Brain microvascular endothelial cell (primary cell): Measurements from ENCODE around the gene CHST12.

Source experiments
- DNase-seq: peaks from one replicate; pipeline ENCODE4 v3.0.0-alpha.2; 2020
- H3K27ac ChIP-seq: fragments of 250-450 bp; sonication (Bioruptor Pico); 2 replicates; pipeline ENCODE4 v1.5.1; 2020; ENCODE audit warnings: mild to moderate bottlenecking, moderate library complexity
- H3K27me3 ChIP-seq: fragments of 250-450 bp; sonication (Bioruptor Pico); replicated peaks from 2 replicates; pipeline ENCODE4 v1.5.1; 2020; ENCODE audit warnings: mild to moderate bottlenecking
- H3K36me3 ChIP-seq: fragments of 250-450 bp; sonication (Bioruptor Pico); replicated peaks from 2 replicates; pipeline ENCODE4 v1.5.1; 2020; ENCODE audit warnings: mild to moderate bottlenecking
- H3K4me3 ChIP-seq: 2 replicates; pipeline ENCODE4 v1.5.1; 2011; ENCODE audit warnings: low read depth, mild to moderate bottlenecking, control low read depth, low read length, moderate library complexity
- CTCF ChIP-seq: IDR thresholded peaks from 2 replicates; pipeline ENCODE4 v1.5.1; 2011; ENCODE audit warnings: low read depth, mild to moderate bottlenecking, moderate library complexity, low read length, control low read depth, inconsistent platforms; ENCODE audit errors: missing control alignments
- in situ Hi-C: cut with HindIII; loops from 2 replicates; pipeline ENCODE4 v1.10.0; 2017; ENCODE audit warnings: low sequenced_read_pairs, low pct_ligation_motif_present

The CHST12 gene

GRCh38 chr7:2474224-2474623 lies 70.8 kb downstream of the CHST12 start:
- no peak for TF ChIP-seq CTCF
- no peaks in the 10 kb centered on the region for H3K36me3 ChIP-seq
- in situ Hi-C loops, result no loop called here
- H3K27ac ChIP-seq, result no peak overlapping the region
- no peak overlapping the region for H3K4me3 ChIP-seq
- H3K27me3 ChIP-seq, result peaks cover 5% of the 10 kb centered on the region
- DNase-seq, result no peak

GRCh38 chr7:2474813-2475677 lies 71.6 kb downstream of the CHST12 start:
- DNase-seq, result no peak
- H3K27ac ChIP-seq, result no peak overlapping the region
- no peak overlapping the region for H3K4me3 ChIP-seq
- in situ Hi-C loops, result no loop called here
- H3K36me3 ChIP-seq, result no peaks in the 10 kb centered on the region
- peaks cover 8% of the 10 kb centered on the region for H3K27me3 ChIP-seq
- no peak for TF ChIP-seq CTCF

GRCh38 chr7:2475678-2476015 lies 72.2 kb downstream of the CHST12 start:
- in situ Hi-C loops, result no loop called here
- Histone ChIP-seq H3K27ac (no peak overlapping the region), H3K4me3 (no peak overlapping the region), H3K36me3 (no peaks in the 10 kb centered on the region), H3K27me3 (peaks cover 12% of the 10 kb centered on the region)
- no peak for TF ChIP-seq CTCF
- DNase-seq, result no peak

- Histone ChIP-seq H3K27me3 (peaks cover 12% of the 10 kb centered on the region), H3K4me3 (no peak within 1 kb of the TSS), H3K36me3 (no peaks in the 10 kb centered on the region), H3K27ac (no peak within 1 kb of the TSS)
- in situ Hi-C loops, result no loop called here
- no peak for DNase-seq
- no peak for TF ChIP-seq CTCF
These were observed 72.9 kb downstream of the CHST12 start, which contains the start of gene GRIFIN for GRCh38 chr7:2476298-2476697. Gene GRIFIN, minus strand, starts transcription at chr7:2476398. Its CDS starts 15 bp downstream, at chr7:2476383.

GRCh38 chr7:2476776-2477446 lies 73.5 kb downstream of the CHST12 start:
- H3K27ac ChIP-seq, result no peak overlapping the region
- in situ Hi-C loops, result no loop called here

More at GRCh38 chr7:2476776-2477446, 73.5 kb downstream of the CHST12 start:
- no peak for DNase-seq
- Histone ChIP-seq H3K4me3 (no peak overlapping the region), H3K36me3 (no peaks in the 10 kb centered on the region), H3K27me3 (peaks cover 12% of the 10 kb centered on the region)
- no peak for TF ChIP-seq CTCF
